DLD1 (cell line): ENCODE data around the gene SYNE1.
"Not testable (repeated sequence)": the region's sequence is repeated elsewhere in the genome, so short reads cannot be mapped to it uniquely, and the experiment has no call there.

Source experiments
- in situ Hi-C: cut with HindIII; loops from 2 replicates; pipeline ENCODE4 v1.10.0; 2017; ENCODE audit warnings: low sequenced_read_pairs

SYNE1 gene

DNA sequence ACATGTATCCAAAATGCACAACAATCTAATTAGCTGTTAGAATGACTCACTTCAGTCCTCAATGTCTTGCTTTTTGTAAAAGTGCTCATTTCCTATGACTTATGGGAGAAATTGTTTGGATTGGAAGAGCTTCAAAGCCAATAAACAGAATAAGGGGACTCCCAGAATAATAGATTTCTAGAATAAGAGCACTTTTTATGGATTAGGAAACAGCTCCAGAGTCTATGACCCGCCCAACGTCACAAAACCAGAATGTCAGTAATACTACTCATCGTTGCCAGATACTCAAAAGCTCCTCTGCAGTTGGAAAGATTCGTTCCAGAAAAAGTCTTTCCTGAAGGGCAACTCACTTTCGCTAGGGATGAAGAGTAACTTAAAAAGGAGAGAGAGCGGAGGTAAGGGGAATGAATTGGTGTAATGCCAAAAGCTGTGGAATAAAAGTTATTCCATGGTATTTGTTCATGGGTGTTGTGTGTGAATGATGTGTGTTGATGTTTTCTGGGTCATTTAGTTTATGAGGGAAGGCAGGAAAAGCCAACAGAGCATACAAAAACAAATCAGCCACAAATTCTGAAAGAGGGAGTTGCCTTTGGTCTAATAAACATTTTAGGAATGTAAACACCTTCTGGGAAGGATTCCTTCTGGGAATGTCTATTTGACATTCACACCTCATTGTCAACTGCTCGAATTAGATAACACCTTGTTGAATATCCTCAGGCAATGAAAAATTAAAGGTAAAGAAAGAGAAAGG is 64.6 kb downstream of the SYNE1 start:
- in situ Hi-C loops, result no loop called here

DNA sequence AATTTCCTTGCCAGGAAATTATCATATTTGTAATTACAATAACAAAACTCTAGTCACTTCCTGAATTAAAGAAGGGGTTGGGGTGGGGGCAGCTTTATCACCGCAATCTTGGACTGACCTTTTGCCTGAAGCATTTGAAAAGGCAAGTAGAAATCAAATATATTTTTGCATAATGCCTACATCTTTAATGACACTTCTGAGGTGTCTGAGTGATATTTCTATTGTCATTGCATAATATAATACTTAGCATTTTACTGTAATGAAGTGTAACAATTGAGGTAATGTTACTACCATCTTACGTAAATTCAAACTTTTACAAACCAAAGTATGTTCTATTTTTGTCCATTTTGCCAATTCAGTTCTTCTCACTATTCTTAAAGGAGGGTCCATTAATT is 65.2 kb downstream of the SYNE1 start:
- in situ Hi-C loops, result no loop called here

DNA sequence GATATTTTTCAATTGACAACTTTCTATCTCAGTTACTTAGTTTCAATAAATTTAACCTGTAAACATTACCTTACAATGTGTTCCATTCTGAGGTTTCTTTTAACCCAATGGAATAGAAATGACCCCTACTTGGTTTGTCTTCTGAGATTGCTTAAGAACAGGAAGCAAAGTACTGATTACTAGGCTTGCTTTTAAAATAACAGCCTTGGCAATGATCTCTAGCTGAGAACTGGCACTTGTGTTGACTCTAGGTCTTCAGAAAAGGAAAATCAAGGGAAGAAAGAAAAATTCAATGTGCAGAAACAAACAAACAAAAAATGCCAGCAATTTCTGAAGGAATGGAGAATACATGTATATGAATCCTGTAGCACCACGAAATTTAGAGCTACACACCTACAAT is 66.1 kb downstream of the SYNE1 start:
- in situ Hi-C loops, result no loop called here

DNA sequence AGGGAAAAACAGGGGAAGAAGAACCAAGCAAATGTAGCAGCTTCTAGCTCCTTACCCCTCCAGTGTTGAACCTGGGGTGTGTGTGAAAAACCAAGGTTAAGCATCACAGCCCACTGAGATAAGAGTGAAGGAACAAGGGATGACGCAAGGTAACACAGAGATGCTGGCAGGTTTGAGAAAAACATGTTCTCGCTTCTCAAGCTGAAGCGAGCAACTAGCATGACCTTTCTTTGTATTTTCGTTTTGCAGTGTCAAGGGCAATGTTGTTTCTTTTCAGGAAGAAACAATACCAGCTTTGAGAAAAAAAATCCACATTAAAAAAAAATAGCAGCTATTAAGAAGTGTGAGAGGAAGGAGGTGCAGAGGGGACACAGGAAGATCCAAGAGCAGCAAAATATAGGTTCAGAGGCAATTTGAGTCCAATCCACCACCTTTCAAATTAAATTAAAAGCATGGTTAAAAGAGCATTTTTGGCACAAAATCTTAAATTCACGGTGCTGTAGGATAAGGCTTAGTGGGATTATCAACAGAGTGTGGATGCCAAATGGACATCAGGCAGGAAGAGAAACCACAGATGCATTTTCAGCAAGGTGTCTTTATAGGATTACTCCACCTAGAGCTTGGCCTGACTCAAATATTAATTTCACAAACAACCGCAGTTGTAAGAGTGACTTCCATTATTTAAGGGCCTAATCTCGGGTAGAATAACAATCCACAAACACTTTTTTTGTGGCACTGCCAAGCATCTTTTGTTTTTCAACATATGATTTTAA is 70.9 kb downstream of the SYNE1 start:
- in situ Hi-C loops, result no loop called here

DNA sequence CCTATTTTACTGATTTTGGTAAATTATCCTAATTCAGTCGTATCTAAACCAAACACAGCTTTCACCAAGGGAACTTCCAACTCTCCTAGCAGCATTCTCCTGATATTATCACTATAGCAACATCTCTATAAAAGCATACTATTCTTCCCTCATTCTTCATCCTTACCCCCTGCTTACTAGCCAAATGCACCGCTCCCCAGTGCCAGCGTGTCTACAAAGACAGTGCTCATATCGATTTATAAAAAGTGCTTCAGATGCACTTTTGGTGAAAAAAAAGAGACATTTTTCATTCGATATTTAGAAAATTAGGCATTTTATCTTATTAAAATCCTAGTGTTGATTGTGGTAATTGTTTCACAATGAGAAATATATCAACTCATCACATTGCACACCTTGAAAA is 74.0 kb downstream of the SYNE1 start:
- in situ Hi-C loops, result no loop called here

DNA sequence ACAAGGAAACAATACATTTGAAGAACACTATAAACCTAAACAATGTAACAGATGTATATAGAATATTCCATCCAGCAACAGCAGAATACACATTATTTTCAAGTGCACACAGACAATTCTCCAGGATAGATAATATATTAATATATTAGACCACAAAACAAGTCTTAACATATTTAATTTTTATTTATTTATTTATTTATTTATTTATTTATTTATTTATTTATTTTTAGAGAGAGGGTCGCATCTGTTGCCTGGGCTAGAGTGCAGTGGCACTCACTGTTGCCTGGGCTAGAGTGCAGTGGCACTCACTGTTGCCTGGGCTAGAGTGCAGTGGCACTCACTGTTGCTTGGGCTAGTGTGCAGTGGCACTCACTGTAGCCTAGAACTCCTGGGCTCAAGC is 78.4 kb downstream of the SYNE1 start:
- in situ Hi-C loops, result not testable (repeated sequence)

DNA sequence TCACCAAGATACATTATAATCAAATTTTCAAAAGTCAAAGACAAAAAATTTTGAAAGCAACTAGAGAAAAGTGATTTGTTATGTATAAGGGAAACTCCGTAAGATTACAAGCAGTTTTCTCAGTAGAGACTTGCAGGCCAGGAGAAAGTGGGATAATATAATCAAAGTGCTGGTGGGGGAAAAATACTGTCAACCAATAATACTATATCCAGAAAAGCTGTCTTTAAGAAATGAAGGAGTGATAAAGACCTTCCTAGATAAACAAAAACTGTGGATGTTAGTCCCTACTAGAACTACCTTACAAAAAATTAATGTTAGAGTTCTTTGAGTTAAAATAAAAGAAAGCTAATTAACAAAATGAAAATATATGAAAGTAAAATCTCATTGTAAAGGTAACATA is 79.7 kb downstream of the SYNE1 start:
- in situ Hi-C loops, result no loop called here

DNA sequence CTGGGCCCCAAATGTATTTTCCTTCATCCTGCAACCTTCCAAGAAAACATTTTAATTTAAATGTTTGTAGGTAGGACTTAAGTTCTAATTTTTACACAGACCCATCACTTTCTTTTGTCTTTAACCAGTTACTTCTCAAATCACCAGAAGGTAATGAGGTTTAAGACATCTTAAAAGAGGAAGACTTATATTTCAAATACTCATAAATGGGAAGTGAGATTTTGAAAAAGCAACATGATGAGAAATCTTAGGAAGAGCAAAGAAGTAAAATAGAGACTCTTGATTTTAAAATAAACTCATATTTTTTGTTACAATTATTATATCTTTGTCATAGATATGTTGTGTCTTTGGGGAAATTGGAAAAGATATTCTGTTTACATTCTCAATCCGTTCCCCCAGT is 82.3 kb downstream of the SYNE1 start:
- in situ Hi-C loops, result no loop called here

DNA sequence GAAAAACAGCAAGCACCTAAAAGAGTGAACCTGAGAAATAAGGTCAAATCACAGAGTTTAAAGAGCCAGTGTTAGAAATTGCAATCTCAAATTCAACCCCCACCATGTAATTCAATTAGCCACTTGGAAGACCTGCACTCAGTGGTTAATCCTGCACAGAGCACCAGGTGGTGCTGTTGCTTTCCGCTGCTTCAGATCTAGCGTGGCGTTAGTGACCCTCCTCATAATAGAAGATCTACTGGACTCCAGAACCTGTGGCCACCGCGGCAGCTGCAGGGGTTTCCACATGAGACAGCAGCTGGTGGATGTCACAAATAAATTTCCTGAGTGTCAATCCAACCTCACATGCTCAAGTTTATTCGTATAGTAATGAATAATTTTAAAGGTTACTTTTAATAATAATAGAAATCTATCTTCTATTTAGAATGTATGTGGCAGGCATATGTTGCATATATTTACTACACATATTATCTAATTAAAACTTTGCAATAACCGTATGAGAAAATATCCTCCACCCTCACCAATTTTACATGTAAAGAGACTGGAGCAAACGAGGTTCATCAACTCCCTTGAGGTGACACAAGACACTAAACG is 84.4 kb downstream of the SYNE1 start:
- in situ Hi-C loops, result no loop called here

DNA sequence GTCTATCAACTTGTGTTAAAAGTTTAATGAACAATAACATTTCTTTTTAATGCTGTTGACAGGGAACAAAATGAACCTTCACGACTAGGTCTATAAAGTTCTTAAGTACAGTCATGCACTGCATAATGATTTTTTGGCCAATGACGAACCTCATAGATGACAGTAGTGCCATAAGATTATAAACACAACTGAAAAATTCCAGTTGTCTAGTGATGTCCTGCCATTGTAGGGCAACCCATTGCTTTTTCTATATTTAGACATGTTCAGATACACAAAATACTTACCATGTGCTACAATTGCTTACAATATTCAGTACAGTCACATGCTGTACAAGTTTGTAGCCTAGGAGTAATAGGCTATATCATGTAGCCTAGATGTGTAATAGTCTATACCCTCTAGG is 93.6 kb downstream of the SYNE1 start:
- in situ Hi-C loops, result no loop called here

DNA sequence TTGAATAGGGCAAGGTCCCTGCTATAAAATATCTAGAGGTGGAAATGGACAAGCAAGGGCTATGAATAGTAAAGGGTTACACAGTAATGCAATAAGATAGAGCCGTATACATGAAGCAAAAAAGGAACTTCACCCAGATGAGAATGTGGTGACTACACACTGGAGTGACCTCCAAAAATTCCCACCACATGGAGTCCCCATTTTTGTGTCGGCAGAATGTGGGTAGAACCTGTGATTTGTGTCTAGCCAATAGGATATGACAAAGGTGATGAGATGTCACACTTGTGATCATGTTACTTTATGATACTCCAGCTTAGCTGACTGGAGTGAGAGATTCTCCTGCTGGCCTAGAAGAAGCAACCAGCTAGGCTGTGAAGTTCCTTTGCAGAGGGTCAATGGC is 96.8 kb downstream of the SYNE1 start:
- in situ Hi-C loops, result no loop called here

DNA sequence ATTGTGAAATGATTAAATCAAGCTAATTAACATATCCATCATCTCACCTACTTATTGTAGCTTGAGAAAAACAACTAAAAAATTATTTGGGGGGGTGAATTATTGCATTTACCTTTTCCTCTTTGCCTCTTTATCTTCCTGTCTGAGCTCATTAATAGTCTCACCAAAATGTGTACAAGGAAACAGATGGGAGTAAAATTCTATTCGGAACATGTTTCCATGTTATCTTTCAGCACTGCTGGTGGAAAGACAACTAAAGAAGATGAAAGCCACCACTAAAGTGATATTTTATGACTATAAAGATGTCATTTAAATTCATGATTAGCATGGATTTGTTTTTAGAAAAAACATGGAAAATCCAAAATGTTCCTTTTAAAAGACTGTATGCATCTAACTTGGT is 102.6 kb downstream of the SYNE1 start:
- in situ Hi-C loops, result no loop called here

DNA sequence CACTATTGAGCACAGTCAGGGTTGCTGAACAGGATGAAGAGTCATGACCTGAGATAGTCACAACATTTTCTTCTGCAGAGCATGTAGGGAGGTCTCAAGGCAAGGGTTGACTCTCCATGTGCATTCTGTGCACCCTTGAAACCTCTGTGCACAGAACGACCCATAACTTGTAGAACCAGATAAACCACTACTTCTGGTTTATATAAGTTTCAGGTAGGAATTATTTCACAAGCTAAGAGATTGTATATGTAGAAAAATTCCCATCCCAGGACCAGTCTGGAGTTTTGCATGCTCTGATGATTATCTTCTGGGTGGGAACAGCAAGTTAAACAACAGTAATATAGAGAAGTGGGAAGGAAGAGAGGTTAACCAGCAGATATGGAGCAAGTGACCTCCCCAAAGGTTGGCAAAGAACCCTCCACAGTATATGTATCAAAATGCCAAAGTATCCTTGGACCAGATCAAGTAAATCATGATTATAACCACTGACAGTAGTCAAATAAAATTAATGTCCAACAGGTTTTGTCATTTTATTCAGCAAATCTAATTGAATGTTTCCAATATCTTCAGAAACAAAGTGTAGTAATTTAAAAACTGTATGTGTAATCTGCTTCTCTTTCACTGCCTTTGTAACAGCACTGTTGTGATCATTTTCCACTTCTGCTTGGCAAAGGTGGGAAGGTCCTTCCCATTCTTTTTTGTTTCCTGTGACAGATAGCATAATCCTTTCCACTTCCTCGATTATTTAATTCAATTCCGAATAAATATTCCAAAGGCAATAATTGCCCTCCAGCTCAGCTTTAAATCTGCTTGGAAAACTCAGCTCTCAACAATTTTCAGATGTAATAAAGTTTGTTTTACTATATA is 104.4 kb downstream of the SYNE1 start:
- in situ Hi-C loops, result no loop called here

DNA sequence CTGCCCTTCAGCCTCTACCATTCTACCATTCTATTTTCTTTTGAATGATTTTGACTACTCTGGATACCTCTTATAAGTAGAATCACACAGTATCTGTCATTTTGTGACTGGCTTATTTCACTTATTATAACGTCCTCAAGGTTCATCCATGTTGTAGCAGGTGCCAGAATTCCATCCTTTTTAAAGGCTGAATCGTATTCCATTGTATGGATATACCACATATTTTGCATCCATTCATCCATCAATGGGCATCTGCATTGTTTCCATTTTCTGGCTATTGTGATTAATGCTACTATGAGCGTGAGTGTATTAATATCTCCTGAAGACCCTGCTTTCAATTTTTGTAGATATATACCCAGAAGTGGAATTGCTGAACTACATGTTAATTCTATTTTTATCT is 105.5 kb downstream of the SYNE1 start:
- in situ Hi-C loops, result no loop called here

DNA sequence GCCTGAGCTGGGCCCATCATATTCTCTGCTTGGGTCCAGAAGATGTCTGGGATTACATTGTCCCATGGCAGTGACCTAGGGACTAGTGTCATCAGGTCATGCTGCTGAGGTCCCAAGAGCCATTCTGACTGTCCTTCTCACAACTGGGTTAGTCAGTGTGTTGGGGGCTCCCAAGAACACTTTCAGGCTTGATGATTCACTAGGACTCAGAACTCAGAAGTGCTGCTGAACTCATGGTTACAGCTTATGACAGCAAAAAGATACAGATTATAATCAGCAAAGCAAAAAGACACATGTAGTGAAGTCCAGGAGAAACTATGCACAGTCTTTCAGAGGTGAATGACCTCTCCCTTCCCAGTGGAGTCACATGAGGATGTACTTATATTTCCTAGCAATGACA is 107.8 kb downstream of the SYNE1 start:
- in situ Hi-C loops, result no loop called here

DNA sequence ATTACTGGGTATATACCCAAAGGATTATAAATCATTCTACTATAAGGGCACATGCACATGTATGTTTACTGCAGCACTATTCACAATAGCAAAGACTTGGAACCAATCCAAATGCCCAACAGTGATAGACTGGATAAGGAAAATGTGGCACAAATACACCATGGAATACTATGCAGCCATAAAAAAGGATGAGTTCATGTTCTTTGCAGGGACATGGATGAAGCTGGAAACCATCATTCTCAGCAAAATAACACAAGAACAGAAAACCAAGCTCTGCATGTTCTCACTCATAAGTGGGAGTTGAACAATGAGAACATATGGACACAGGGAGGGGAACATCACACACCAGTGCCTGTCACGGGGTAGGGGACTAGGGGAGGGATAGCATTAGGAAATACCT is 123.0 kb downstream of the SYNE1 start:
- in situ Hi-C loops, result not testable (repeated sequence)

DNA sequence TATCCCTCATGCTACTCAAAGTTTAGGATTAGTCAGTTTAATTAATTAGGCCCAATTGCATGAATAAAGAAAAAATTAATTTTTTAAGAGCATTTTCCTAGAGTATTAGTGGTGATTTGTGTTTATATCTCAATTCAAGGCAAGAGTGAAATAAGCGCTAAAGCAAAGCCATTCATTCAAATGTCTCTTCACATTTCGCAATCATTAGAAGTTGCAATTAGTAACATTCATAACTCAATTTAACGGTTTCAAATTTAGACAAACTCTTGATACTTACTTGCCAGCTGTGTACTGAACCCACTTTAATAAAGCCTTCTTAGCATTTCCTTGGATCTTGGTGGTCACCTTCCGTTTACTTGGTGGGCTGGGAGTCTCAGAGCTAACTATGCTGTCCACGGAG is 127.2 kb downstream of the SYNE1 start:
- in situ Hi-C loops, result no loop called here

DNA sequence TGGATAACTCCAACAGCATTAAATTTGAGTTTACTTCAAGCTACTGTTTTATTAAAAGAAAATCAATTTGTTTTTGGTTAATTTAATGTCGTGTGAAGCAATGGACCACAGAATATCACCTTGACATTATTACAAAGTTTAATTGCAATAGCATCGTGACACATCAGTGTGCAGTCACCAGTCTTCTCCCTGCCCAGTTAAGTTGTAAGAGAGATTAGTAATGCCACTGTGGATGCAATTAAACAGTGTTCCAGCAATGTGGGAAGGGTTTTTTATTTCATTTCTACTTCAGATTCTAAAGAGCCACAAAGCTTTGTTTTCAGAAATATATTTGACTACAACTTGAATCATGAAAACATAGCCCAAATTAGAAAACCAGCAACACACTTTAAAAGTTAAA is 128.7 kb downstream of the SYNE1 start:
- in situ Hi-C loops, result no loop called here

DNA sequence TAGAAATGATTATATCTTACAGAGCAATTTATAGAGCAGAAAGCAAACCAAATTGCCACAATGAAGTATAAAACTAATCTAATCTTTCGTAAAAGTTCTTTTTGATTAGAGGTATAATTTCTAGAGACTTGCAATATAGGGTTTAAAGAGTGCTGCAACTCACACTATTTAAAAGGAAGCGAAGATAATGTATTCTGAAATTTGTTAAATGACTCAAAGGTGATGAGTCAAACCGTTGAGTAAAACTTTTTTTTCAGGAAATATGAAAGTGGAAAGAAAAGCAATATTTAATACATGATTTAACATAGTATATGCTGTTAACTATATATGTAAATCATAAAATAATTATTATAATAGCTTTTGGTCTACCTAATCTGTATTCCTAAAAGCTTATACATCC is 133.6 kb downstream of the SYNE1 start:
- in situ Hi-C loops, result no loop called here

DNA sequence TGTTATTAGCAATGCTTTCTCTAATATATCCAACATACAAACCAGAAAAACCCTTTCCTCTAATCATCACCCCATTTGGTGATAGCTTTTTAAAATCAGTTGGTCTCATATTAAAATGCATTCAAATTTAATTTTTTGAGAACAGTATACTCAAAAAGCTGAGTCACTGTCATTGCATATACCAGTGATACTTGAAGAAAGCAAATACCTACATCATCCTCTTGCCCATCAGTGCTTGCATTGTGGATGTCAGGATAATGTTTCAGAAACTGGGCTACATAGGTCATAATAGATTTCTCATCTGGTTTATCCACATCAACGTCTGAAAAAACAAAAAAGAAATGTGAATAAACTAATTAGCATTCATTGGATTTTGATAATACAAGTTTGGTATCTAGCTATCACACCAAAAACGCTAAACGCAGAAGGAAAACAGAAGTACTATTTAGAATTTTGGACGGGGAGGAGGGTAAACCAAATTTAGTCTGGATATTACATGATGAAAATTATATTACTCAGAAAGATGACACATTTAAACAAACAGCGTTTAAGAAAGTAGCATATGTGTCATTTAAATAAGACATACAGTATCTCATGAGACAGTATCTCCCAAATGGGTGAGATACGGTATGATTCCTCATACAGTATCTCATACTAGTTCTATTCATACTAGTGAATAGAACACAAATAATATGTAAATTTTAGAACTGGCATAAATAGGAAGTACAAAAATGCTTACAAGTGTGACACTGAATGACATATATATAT is 134.6 kb downstream of the SYNE1 start:
- in situ Hi-C loops, result no loop called here

DNA sequence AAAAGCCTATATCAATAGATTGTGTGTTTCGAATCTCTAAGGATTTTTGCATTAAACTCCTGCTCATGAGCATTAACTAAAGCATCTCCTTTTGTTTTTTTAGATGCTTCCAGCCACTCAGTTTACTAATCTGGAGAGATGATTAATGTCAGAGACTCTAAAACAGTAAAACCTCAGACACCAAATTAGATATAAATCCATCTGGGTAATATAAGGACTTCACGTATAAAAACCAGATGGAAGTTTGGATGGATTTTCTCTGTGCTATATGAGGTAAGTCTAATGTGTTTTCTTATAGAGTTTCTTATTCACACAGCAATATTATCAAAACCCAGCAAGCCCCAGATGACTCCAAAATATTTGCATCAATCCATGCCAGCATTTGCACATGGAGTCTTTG is 137.2 kb downstream of the SYNE1 start:
- in situ Hi-C loops, result no loop called here
